DMS114 treated with DMSO at 0.1 percent for 48 hours (cell line): ENCODE measurements around the gene GPANK1.

Experiments
- DNase-seq: peaks from one replicate; lab custom pipeline; 2025; ENCODE audit not compliant: unreplicated experiment; lab: John Stamatoyannopoulos, UW

GPANK1 gene

GRCh38 chr6:31642798-31643570 lies 21.8 kb downstream of the GPANK1 start:
- no peak for DNase-seq

- DNase-seq, result no peak
Measured at GRCh38 chr6:31641370-31641769, 23.4 kb downstream of the GPANK1 start.

DNA sequence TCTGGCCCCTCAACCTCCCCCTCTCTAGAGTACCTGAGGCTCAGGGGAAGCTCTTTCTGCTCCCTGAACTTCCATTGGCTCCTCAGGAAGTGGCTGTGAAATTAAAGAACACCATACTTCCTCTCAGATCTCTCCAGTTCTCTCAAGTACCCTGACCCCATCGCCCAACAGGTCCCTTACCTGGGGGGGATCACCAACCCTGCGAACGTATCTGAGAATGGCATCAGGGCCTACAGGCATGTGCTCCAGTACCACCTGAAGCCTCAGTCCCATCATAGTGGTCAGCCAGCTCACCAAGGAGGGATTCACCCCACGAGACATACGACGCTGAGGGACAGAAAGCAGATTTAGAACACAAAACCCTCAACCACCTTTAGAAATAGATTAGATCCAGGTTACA lies 24.2 kb downstream of the GPANK1 start:
- no peak for DNase-seq

DNA sequence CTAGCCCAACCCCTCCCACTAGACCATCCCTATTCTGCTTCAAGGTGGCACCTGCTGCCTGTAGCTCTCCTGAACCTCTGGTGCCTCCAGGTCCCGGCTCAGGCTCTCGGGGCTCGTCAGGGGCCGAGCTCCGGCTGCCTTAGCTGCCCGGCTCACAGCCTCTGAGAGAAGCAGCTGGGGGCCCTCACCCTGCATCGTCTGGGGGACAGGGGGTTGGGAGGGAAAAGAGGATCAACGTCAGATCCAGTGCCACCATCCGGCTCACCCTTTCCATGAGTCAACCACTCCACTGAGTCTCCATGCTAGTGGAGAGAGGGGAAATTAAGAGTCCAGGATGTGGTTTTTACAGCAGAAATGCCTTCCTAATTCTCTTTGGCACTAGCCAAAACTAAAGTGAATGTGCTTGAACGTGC lies 25.3 kb downstream of the GPANK1 start:
- no peak for DNase-seq

DNA sequence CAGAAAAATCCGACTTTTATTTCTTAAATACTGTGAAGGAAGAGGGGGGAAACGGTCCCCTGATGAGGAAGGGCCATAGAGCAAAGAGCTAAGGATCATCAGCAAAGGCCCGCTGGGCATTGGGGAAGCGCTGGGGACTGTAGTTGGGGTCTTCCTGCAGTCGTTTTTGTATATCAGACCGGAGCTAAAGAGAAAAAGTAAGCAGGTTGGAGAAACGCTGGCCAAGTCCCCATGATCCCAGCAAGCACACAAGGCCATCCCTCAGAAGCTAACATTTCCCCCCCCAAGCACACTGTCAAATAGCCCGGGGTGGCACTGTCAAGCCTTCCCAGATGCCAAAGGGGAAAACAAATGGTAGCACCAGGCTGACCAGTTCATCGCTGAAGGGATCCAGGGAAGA lies 25.8 kb downstream of the GPANK1 start:
- DNase-seq, result no peak

DNA sequence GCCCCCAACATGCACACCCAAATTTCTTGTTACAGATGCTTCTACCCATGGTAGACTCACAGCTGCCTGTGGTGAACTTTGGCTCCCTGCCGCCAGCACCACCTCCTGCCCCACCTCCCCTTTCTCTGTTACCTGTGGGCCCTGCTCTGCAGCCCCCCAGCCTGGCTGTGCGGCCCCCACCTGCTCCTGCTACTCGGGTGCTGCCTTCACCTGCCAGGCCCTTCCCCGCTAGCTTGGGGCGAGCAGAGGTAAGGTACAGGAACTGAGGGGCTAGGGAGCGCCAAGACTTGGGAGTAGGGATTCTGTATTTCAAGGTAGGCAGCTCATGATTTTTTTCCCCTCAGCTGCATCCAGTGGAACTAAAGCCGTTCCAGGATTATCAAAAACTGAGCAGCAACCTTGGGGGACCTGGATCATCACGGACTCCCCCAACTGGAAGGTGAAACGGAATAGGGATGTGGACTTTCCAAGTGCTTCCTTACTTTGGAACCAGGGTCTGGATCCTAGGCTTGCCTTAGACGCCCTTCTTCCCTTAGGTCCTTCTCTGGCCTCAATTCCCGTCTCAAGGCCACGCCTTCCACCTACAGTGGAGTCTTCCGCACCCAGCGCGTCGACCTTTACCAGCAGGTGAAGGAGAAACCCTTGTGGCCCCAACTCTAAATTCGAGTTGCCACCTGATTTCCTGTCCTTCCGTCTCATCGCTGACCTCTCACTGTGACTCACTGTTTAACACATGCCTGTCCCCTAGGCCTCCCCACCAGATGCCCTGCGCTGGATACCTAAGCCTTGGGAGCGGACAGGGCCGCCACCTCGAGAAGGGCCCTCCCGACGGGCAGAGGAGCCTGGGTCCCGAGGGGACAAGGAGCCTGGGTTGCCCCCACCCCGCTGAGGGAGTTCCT lies 27.9 kb downstream of the GPANK1 start:
- DNase-seq, result no peak

DNA sequence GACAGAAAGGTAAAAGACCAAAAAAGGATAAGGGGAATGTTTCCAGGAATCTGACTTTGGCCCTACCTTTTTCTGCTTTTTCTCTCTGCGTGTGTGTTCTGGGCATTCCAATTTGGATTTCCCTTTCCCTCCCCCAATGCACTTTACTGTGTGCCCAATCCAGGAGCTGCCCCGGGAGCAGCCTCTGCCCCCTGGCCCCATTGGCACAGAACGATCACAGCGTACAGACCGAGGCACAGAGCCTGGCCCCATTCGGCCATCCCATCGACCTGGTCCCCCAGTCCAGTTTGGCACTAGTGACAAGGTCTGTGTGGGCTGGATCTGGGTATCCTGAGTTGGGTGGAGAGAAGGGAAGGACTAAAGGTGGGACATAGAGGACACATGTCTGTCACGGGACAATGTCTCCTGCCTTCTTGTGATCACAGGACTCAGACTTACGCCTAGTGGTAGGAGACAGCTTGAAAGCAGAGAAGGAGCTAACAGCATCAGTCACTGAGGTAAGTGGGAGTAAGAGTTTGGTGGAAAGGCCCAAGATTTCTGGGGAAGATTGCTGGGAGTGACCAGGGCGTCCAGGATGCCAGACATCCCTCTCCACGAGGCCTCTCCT lies 29.7 kb downstream of the GPANK1 start:
- no peak for DNase-seq

GRCh38 chr6:31634131-31634530 lies 30.7 kb downstream of the GPANK1 start:
- DNase-seq, result no peak

DNA sequence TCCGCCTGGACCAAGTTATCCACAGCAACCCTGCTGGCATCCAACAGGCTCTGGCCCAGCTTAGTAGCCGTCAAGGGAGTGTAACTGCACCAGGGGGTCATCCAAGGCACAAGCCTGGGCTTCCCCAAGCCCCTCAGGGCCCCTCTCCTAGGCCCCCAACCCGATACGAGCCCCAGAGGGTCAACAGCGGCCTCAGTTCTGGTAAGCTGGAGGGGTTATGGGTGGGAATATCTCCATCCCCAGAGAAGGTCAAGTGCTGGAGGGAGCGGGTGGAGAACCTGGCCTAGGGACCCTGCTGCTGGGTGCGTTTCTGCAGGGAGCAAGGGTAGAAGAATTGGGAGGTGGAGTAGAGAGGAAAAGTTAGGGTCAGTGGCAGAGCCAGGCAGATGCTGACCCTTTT lies 31.4 kb downstream of the GPANK1 start:
- DNase-seq, result no peak

DNA sequence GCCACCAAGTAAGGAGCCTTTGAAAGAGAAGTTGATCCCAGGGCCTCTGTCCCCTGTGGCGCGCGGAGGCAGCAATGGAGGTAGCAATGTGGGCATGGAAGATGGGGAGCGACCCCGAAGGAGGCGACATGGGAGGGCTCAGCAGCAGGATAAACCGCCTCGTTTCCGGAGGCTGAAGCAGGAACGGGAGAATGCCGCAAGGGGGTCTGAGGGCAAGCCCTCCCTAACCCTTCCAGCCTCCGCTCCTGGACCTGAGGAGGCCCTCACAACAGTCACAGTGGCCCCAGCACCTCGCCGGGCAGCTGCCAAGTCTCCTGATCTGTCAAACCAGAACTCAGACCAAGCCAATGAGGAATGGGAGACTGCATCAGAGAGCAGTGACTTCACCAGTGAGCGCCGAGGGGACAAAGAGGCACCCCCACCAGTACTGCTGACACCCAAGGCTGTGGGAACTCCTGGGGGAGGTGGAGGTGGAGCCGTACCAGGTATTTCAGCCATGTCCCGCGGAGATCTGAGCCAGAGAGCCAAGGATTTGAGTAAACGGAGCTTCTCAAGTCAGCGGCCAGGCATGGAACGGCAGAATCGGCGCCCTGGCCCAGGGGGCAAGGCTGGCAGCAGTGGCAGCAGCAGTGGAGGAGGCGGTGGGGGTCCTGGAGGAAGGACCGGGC lies 32.4 kb downstream of the GPANK1 start:
- no peak for DNase-seq

DNA sequence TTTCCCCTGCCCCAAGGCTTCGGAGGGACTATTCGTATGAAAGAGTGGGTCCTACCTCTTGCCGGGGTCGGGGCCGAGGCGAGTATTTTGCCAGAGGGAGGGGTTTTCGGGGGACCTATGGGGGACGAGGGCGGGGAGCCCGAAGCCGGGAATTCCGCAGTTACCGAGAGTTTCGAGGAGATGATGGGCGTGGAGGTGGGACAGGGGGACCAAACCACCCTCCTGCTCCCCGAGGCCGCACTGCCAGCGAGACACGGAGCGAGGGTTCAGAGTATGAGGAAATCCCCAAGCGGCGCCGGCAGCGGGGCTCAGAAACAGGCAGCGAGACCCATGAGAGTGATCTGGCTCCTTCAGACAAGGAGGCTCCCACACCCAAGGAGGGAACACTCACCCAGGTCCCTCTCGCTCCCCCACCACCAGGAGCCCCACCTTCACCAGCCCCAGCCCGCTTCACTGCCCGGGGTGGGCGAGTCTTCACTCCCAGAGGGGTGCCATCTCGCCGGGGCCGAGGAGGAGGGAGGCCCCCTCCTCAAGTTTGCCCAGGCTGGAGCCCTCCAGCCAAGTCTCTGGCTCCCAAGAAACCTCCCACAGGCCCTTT lies 33.0 kb downstream of the GPANK1 start:
- DNase-seq, result no peak

- no peak for DNase-seq
Measured at GRCh38 chr6:31631209-31631608, 33.6 kb downstream of the GPANK1 start.

GRCh38 chr6:31630177-31630934 lies 34.4 kb downstream of the GPANK1 start:
- DNase-seq, result no peak

GRCh38 chr6:31629014-31629413 lies 35.8 kb downstream of the GPANK1 start:
- DNase-seq, result no peak

GRCh38 chr6:31627690-31628287 lies 37.0 kb downstream of the GPANK1 start:
- DNase-seq, result no peak

- no peak for DNase-seq
Measured at GRCh38 chr6:31626952-31627351, 37.8 kb downstream of the GPANK1 start.

GRCh38 chr6:31624070-31624469 lies 40.7 kb downstream of the GPANK1 start:
- DNase-seq, result no peak

DNA sequence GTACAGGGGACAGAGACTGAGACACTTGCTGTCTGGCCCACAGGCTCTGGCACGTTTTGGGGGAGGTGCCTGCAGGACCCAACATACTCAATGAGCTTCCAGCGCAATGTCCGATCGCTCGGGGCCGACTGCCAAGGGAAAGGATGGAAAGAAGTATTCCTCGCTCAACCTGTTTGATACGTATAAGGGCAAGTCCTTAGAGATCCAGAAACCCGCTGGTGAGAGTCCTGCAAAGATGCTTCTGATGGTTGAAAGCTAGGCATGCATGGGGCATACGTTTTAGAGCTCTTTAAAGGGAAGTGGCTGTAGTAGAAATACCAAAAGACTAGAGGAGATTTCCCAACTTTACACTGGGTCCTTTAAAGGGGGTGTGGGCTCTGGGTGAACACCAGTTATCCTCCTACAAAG lies 42.1 kb downstream of the GPANK1 start:
- no peak for DNase-seq

GRCh38 chr6:31621991-31622390 lies 42.8 kb downstream of the GPANK1 start:
- no peak for DNase-seq
